Breast epithelium (tissue), 4 donors: ENCODE measurements around the gene CLEC5A. TPM values are rescaled to one million over a fixed set of nuclear protein-coding genes. Genes with fewer than 3 reads are reported as not detected.

Source experiments
- DNase-seq, 2 donors: peaks; one replicate each; pipeline ENCODE4 v3.0.0-alpha.2; 2019; ENCODE audit warnings: low spot score in 2 of 2
- H3K27ac ChIP-seq, 2 donors: fragments of 200-600 bp; sonication (generic) in 1 of 2; one replicate each; pipeline ENCODE4 v1.5.1; 2016 to 2019; ENCODE audit warnings: mild to moderate bottlenecking in 1 of 2
- H3K27me3 ChIP-seq, 2 donors: fragments of 200-600 bp; sonication (generic) in 1 of 2; one replicate each; pipeline versions ENCODE4 v1.5.1 to v1.6.0; 2017 to 2019; ENCODE audit warnings: control low read depth in 1 of 2, mild to moderate bottlenecking in 1 of 2
- H3K36me3 ChIP-seq: fragments of 200-600 bp; one replicate; pipeline ENCODE4 v1.5.1; 2019
- H3K4me1 ChIP-seq, 2 donors: fragments of 200-600 bp; sonication (generic); one replicate each; pipeline ENCODE4 v1.5.1; 2016 to 2019; ENCODE audit warnings: control low read depth in 1 of 2
- H3K4me3 ChIP-seq, 3 donors: fragments of 200-600 bp; sonication (generic); 1 replicate in 2 of 3; 2 replicates in 1 of 3; pipeline ENCODE4 v1.5.1; 2016 to 2019; ENCODE audit warnings: mild to moderate bottlenecking in 3 of 3, moderate library complexity in 2 of 3
- H3K9me3 ChIP-seq, 2 donors: fragments of 200-600 bp; sonication (generic) in 1 of 2; one replicate each; pipeline ENCODE4 v1.5.1; 2016 to 2019; ENCODE audit warnings: control low read depth in 1 of 2
- POLR2A ChIP-seq: fragments of 450-650 bp; IDR thresholded peaks from one replicate; pipeline ENCODE4 v1.6.1; 2016; ENCODE audit warnings: antibody characterized with exemption, mild to moderate bottlenecking, moderate library complexity
- POLR2AphosphoS5 ChIP-seq, 3 donors: sonication (generic); formaldehyde crosslinking; IDR thresholded peaks; one replicate each; pipeline ENCODE4 v1.6.1; 2017; ENCODE audit warnings: antibody characterized with exemption in 3 of 3
- intact Hi-C: fragments of 100-400 bp; cut with DNase I; formaldehyde crosslinking; loops from one replicate; pipeline ENCODE4 v1.15.1; 2023; ENCODE audit warnings: low total_unique reads
- total RNA-seq, 3 donors: library from RNA; depleted of rRNA; stranded (reverse); fragments of >200 nt; gene quantifications; one replicate each; pipeline ENCODE4 v1.1.0, GENCODE V29; 2016
- TF ChIP-seq, protein P1 (sequence below), 3 donors: fragments of 450-650 bp; IDR thresholded peaks; one replicate each; pipeline ENCODE4 v1.5.1; 2016 to 2017; ENCODE audit warnings: antibody characterized with exemption in 3 of 3, mild to moderate bottlenecking in 3 of 3, moderate library complexity in 3 of 3

Gene CLEC5A
- total RNA-seq, 3 donors from 2014 or later: 1.6 to 3.2 TPM; not detected in 1

DNA sequence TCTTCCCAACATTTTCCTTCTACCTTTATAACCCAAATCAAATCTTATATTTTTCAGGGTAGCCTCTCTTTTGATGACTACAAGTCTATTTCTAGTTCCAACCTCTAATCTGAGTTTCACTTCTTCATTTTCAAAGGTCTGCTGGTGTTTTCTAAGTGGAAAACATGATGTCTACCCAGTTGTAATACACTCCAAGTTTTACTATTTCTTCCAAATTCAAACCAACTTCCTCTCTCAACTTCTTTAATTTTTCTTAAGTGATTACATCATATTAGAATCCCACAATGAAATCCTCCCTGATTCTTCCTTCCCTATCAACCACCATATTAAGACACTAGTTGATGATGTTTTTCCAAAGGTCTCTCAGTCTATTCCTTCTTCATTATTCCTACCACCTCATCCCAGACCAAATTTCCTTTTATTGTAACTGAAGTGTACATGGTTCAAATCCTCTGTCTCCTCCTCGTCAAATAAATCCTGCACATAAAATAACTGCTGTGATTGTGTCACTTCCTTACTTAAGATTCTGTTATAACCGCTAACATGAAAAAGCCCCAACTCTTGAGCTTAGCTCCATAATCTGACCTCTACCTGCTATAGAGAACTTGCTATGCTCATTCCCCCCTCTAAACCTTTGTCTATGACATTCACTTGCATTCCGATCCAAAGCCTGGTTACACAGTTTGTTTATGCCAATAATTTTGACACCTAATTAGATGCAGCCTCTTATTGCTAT, 14.1 kb upstream of the CLEC5A start:
- Histone ChIP-seq H3K4me1 (no peaks in the 10 kb centered on the region), H3K27ac (no peak overlapping the region), H3K4me3 (no peak overlapping the region), H3K27me3 (no peaks in the 10 kb centered on the region), H3K9me3 (peaks cover 0 to 8% of the 10 kb centered on the region in 2 donors), H3K36me3 (no peaks in the 10 kb centered on the region)
- intact Hi-C loops: no loop called here
- TF ChIP-seq POLR2AphosphoS5 (IDR thresholded peaks at IDR 0.05) (no peak), POLR2A (no peak)
- TF ChIP-seq, protein P1, sequence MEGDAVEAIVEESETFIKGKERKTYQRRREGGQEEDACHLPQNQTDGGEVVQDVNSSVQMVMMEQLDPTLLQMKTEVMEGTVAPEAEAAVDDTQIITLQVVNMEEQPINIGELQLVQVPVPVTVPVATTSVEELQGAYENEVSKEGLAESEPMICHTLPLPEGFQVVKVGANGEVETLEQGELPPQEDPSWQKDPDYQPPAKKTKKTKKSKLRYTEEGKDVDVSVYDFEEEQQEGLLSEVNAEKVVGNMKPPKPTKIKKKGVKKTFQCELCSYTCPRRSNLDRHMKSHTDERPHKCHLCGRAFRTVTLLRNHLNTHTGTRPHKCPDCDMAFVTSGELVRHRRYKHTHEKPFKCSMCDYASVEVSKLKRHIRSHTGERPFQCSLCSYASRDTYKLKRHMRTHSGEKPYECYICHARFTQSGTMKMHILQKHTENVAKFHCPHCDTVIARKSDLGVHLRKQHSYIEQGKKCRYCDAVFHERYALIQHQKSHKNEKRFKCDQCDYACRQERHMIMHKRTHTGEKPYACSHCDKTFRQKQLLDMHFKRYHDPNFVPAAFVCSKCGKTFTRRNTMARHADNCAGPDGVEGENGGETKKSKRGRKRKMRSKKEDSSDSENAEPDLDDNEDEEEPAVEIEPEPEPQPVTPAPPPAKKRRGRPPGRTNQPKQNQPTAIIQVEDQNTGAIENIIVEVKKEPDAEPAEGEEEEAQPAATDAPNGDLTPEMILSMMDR (IDR thresholded peaks at IDR 0.05): no peak
- DNase-seq: no peak

DNA sequence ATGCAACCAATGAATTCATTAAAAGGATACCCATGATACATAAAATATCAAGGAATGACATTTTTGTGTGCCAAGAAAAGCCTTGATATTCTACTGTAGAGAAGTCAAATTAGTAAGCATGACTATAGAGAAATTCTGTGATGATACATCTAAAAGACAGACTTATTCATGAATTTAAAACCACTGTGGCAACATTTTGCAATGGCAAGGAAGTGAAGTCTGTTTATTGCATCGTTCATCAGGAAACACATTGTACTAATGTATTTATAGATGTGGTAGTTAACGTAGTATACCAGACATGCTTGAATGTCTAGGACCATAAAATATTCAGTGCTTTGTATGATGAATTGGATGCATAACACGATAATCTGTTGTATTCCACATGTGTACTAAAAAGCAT, 9.3 kb upstream of the CLEC5A start:
- no peak overlapping the region for H3K27ac ChIP-seq
- TF ChIP-seq POLR2A (no peak), POLR2AphosphoS5 (IDR thresholded peaks at IDR 0.05) (no peak)
- TF ChIP-seq, protein P1 (IDR thresholded peaks at IDR 0.05): no peak
- no peaks in the 10 kb centered on the region for H3K27me3 ChIP-seq
- intact Hi-C loops: no loop called here
- H3K9me3 ChIP-seq: no peaks in the 10 kb centered on the region
- no peaks in the 10 kb centered on the region for H3K36me3 ChIP-seq
- H3K4me1 ChIP-seq: no peaks in the 10 kb centered on the region
- DNase-seq: no peak
- H3K4me3 ChIP-seq: no peak overlapping the region

DNA sequence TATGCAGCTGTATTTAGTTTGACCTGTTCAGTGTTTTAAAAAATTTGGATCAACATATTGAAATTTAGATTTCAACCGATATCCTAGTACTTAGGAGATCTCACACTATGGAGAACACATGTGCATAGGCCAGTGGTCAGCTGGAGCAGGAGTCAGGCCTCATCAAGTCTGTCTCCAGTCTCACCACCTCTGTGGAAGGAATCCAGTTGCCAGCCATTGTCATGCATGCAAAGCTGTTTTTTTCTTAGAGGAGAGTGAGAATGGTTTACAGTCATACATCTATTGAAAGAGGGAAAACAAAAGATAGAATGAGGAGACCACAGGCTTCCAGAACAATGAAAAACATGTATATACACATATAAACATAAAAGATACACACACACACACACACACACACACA, 7.6 kb upstream of the CLEC5A start:
- Histone ChIP-seq H3K9me3 (no peaks in the 10 kb centered on the region), H3K27ac (no peak overlapping the region), H3K27me3 (no peaks in the 10 kb centered on the region), H3K4me3 (no peak overlapping the region), H3K4me1 (no peaks in the 10 kb centered on the region), H3K36me3 (no peaks in the 10 kb centered on the region)
- intact Hi-C loops: no loop called here
- TF ChIP-seq, protein P1 (IDR thresholded peaks at IDR 0.05): no peak
- no peak for TF ChIP-seq POLR2A
- TF ChIP-seq POLR2AphosphoS5 (IDR thresholded peaks at IDR 0.05): no peak
- DNase-seq: no peak

DNA sequence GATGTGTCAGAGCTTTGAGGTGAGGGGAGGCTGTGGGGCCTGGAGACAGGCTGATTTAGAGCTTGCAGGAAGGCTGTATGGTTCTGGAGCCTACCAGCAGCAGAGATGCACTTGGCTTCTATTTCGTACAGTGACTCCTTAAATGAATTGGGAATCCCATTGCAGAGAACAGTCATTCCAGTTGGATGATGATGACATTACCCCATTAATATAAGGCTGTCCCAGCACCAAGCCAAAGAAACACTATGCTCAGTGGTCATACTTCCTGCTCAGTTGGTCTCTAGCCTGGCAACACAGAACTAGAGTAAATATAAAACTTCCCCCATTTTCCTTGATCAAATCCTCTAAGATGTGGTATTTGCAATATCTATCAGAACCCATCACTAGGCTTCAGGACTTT, 5.7 kb upstream of the CLEC5A start:
- DNase-seq: no peak
- H3K4me1 ChIP-seq: no peaks in the 10 kb centered on the region
- H3K9me3 ChIP-seq: no peaks in the 10 kb centered on the region
- no peaks in the 10 kb centered on the region for H3K27me3 ChIP-seq
- no peak for TF ChIP-seq POLR2AphosphoS5 (IDR thresholded peaks at IDR 0.05)
- TF ChIP-seq, protein P1 (IDR thresholded peaks at IDR 0.05): no peak
- TF ChIP-seq POLR2A: no peak
- H3K36me3 ChIP-seq: no peaks in the 10 kb centered on the region
- no peak overlapping the region for H3K27ac ChIP-seq
- no peak overlapping the region for H3K4me3 ChIP-seq
- intact Hi-C loops: no loop called here

DNA sequence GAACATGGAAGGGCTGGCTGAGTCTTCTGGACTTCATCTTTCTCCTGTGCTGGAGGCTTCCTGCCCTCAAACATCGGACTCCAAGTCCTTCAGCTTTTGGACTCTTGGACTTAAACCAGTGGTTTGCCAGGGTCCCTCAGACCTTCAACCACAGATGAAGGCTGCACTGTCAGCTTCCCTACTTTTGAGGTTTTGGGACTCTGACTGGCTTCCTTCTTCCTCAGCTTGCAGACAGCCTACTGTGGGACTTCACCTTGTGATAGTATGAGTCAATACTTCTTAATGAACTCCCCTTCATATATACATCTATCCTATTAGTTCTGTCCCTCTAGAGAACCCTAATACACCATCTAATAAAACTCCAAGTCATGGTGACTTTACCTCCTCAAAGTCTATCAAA, 4.0 kb upstream of the CLEC5A start:
- no peak for DNase-seq
- no peak overlapping the region for H3K27ac ChIP-seq
- H3K27me3 ChIP-seq: no peaks in the 10 kb centered on the region
- no peaks in the 10 kb centered on the region for H3K4me1 ChIP-seq
- H3K36me3 ChIP-seq: no peaks in the 10 kb centered on the region
- no peak overlapping the region for H3K4me3 ChIP-seq
- TF ChIP-seq POLR2AphosphoS5 (IDR thresholded peaks at IDR 0.05) (no peak), POLR2A (no peak)
- TF ChIP-seq, protein P1 (IDR thresholded peaks at IDR 0.05): no peak
- no peaks in the 10 kb centered on the region for H3K9me3 ChIP-seq
- intact Hi-C loops: no loop called here
